GM12872 (cell line): ENCODE measurements around the gene FBXO47.

ENCODE experiments used
- CTCF ChIP-seq: IDR thresholded peaks from 3 replicates; pipeline ENCODE4 v1.5.1; 2011; ENCODE audit warnings: low read depth, mild to moderate bottlenecking, low read length, moderate library complexity; ENCODE audit not compliant: insufficient read depth

The FBXO47 gene

GRCh38 chr17:38917259-38917658 is 49.9 kb downstream of the FBXO47 start:
- TF ChIP-seq CTCF, result no peak

- TF ChIP-seq CTCF, result no peak
These were observed 50.4 kb downstream of the FBXO47 start for GRCh38 chr17:38916771-38917170.

GRCh38 chr17:38915639-38915995 is 51.6 kb downstream of the FBXO47 start:
- TF ChIP-seq CTCF, result no peak

- no peak for TF ChIP-seq CTCF
These were observed 52.2 kb downstream of the FBXO47 start for GRCh38 chr17:38914741-38915638.

- TF ChIP-seq CTCF, result no peak
These were observed 54.9 kb downstream of the FBXO47 start for GRCh38 chr17:38912221-38912813.

GRCh38 chr17:38911081-38911730 is 56.0 kb downstream of the FBXO47 start:
- TF ChIP-seq CTCF, result no peak

- TF ChIP-seq CTCF, result no peak
These were observed 56.9 kb downstream of the FBXO47 start for GRCh38 chr17:38910325-38910724.
